HG03558 (cell line): ENCODE measurements around the gene C5orf34.
"Not testable (repeated sequence)": the region's sequence is repeated elsewhere in the genome, so short reads cannot be mapped to it uniquely, and the experiment has no call there.

ENCODE experiments used
- ATAC-seq: cut with Tn5 transposase; IDR thresholded peaks from one replicate; pipeline ENCODE4 v1.9.1; 2021; ENCODE audit warnings: moderate number of reproducible peaks; ENCODE audit not compliant: unreplicated experiment; ENCODE audit errors: extremely low read depth

The C5orf34 gene

GRCh38 chr5:43515678-43516048 is 715 bp upstream of the C5orf34 start:
- ATAC-seq = no peak

- ATAC-seq = peak; percentile 15
Measured at GRCh38 chr5:43514471-43514815, 505 bp downstream of the C5orf34 start.

GRCh38 chr5:43514025-43514424 is 923 bp downstream of the C5orf34 start:
- no peak for ATAC-seq

GRCh38 chr5:43511062-43511461 is 3.9 kb downstream of the C5orf34 start:
- not testable (repeated sequence) for ATAC-seq

- no peak for ATAC-seq
Measured at GRCh38 chr5:43498581-43498980, 16.4 kb downstream of the C5orf34 start.

GRCh38 chr5:43497311-43498104 is 17.4 kb downstream of the C5orf34 start:
- ATAC-seq = no peak

GRCh38 chr5:43491326-43491725 is 23.6 kb downstream of the C5orf34 start:
- ATAC-seq = no peak

GRCh38 chr5:43486353-43486752 is 28.6 kb downstream of the C5orf34 start:
- no peak for ATAC-seq

- no peak for ATAC-seq
Measured at GRCh38 chr5:43485406-43485805, 29.5 kb downstream of the C5orf34 start.

- ATAC-seq = peak; percentile 33
Measured at GRCh38 chr5:43484106-43484849, 30.7 kb downstream of the C5orf34 start.

GRCh38 chr5:43483298-43484105 is 31.4 kb downstream of the C5orf34 start, which contains the start of gene TMEM267:
TSS of gene TMEM267 (minus strand) at chr5:43483865. CDS start at chr5:43453969, 29,896 bp downstream.
- ATAC-seq = peak; percentile 75

GRCh38 chr5:43482490-43483297 is 32.3 kb downstream of the C5orf34 start:
- ATAC-seq = no peak

GRCh38 chr5:43469671-43470391 is 45.1 kb downstream of the C5orf34 start:
- ATAC-seq = no peak

GRCh38 chr5:43467100-43467499 is 47.8 kb downstream of the C5orf34 start:
- no peak for ATAC-seq

- ATAC-seq = not testable (repeated sequence)
Measured at GRCh38 chr5:43465455-43465854, 49.5 kb downstream of the C5orf34 start.

GRCh38 chr5:43461066-43461465 is 53.9 kb downstream of the C5orf34 start:
- ATAC-seq = no peak

- no peak for ATAC-seq
Measured at GRCh38 chr5:43456556-43456955, 58.4 kb downstream of the C5orf34 start.

- ATAC-seq = not testable (repeated sequence)
Measured at GRCh38 chr5:43441575-43441974, 73.4 kb downstream of the C5orf34 start.

- ATAC-seq = no peak
Measured at GRCh38 chr5:43437062-43437660, 77.8 kb downstream of the C5orf34 start.
